ENCODE measurements around the gene ZP2.

ZP2 gene

DNA sequence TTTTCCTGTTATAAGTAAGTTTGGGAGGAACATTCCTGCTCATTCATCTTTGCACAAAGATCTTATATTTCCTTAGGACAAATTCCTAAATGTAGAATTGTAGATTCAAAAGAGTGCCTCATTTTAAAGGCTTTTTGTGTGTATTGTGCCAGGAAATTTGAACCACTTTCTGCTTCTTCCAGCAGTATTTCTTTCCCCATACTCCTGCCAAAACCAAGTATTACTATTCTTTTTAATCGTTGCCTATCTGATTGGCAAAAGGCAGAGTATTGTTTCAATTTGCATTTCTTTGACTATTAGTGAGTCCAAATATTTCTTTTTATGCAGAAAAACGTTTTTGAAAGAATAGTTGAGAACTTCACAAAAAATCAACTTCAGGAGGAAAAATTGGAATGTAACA, 31.4 kb upstream of the ZP2 start:
- Histone ChIP-seq H3K4me1 (ENCODE audit: control insufficient read depth, low read length) (no peaks in the 10 kb centered on the region), H3K27ac (ENCODE audit: low read depth, low read length) (no peak overlapping the region), H3K9me3 (ENCODE audit: control insufficient read depth, insufficient read depth, low read length) (no peaks in the 10 kb centered on the region), H3K27me3 (ENCODE audit: control insufficient read depth, low read length) (peaks cover 25% of the 10 kb centered on the region), H3K79me2 (ENCODE audit: control insufficient read depth, low read length) (no peaks in the 10 kb centered on the region), H4K20me1 (ENCODE audit: control insufficient read depth, insufficient read depth, low read depth, low read length) (no peaks in the 10 kb centered on the region), H3K4me2 (ENCODE audit: low read length) (no peak overlapping the region), H3F3A (ENCODE audit: control insufficient read depth, insufficient read depth) (no peaks in the 10 kb centered on the region), H3K4me3 (ENCODE audit: low read length) (no peak overlapping the region), H3K9me2 (replicated peaks; ENCODE audit: control insufficient read depth, low read length) (no peaks in the 10 kb centered on the region), H3K36me3 (ENCODE audit: control insufficient read depth, low read length) (no peaks in the 10 kb centered on the region)
- no peak for TF ChIP-seq CTCF (IDR thresholded peaks at IDR 0.05; ENCODE audit: low read depth, low read length, poor library complexity, severe bottlenecking)
- no peak for TF ChIP-seq EZH2phosphoT487 (IDR thresholded peaks at IDR 0.05; ENCODE audit: borderline replicate concordance, low read length)

GRCh38 chr16:21239646-21240045, 28.3 kb upstream of the ZP2 start:
- Histone ChIP-seq H3K4me1 (ENCODE audit: control insufficient read depth, low read length) (no peaks in the 10 kb centered on the region), H3K27me3 (ENCODE audit: control insufficient read depth, low read length) (peaks cover 13% of the 10 kb centered on the region), H4K20me1 (ENCODE audit: control insufficient read depth, insufficient read depth, low read depth, low read length) (no peaks in the 10 kb centered on the region), H3K4me3 (ENCODE audit: low read length) (no peak overlapping the region), H3K36me3 (ENCODE audit: control insufficient read depth, low read length) (no peaks in the 10 kb centered on the region), H3K9me2 (replicated peaks; ENCODE audit: control insufficient read depth, low read length) (no peaks in the 10 kb centered on the region), H3K9me3 (ENCODE audit: control insufficient read depth, insufficient read depth, low read length) (no peaks in the 10 kb centered on the region), H3F3A (ENCODE audit: control insufficient read depth, insufficient read depth) (no peaks in the 10 kb centered on the region), H3K4me2 (ENCODE audit: low read length) (no peak overlapping the region), H3K79me2 (ENCODE audit: control insufficient read depth, low read length) (no peaks in the 10 kb centered on the region), H3K27ac (ENCODE audit: low read depth, low read length) (no peak overlapping the region)
- TF ChIP-seq EZH2phosphoT487 (IDR thresholded peaks at IDR 0.05; ENCODE audit: borderline replicate concordance, low read length) (no peak), CTCF (IDR thresholded peaks at IDR 0.05; ENCODE audit: low read depth, low read length, poor library complexity, severe bottlenecking) (no peak)

- H3K27me3 ChIP-seq (ENCODE audit: control insufficient read depth, low read length): peaks cover 13% of the 10 kb centered on the region
- H4K20me1 ChIP-seq (ENCODE audit: control insufficient read depth, insufficient read depth, low read depth, low read length): no peaks in the 10 kb centered on the region
- H3K4me1 ChIP-seq (ENCODE audit: control insufficient read depth, low read length): no peaks in the 10 kb centered on the region
- no peaks in the 10 kb centered on the region for H3F3A ChIP-seq (ENCODE audit: control insufficient read depth, insufficient read depth)
- TF ChIP-seq CTCF (IDR thresholded peaks at IDR 0.05; ENCODE audit: low read depth, low read length, poor library complexity, severe bottlenecking) (no peak), EZH2phosphoT487 (IDR thresholded peaks at IDR 0.05; ENCODE audit: borderline replicate concordance, low read length) (no peak)
- H3K27ac ChIP-seq (ENCODE audit: low read depth, low read length): no peak overlapping the region
- no peak overlapping the region for H3K4me2 ChIP-seq (ENCODE audit: low read length)
- H3K4me3 ChIP-seq (ENCODE audit: low read length): no peak overlapping the region
- H3K79me2 ChIP-seq (ENCODE audit: control insufficient read depth, low read length): no peaks in the 10 kb centered on the region
- no peaks in the 10 kb centered on the region for H3K9me2 ChIP-seq (replicated peaks; ENCODE audit: control insufficient read depth, low read length)
- H3K36me3 ChIP-seq (ENCODE audit: control insufficient read depth, low read length): no peaks in the 10 kb centered on the region
- no peaks in the 10 kb centered on the region for H3K9me3 ChIP-seq (ENCODE audit: control insufficient read depth, insufficient read depth, low read length)
These were observed 25.5 kb upstream of the ZP2 start for GRCh38 chr16:21236831-21237230.

DNA sequence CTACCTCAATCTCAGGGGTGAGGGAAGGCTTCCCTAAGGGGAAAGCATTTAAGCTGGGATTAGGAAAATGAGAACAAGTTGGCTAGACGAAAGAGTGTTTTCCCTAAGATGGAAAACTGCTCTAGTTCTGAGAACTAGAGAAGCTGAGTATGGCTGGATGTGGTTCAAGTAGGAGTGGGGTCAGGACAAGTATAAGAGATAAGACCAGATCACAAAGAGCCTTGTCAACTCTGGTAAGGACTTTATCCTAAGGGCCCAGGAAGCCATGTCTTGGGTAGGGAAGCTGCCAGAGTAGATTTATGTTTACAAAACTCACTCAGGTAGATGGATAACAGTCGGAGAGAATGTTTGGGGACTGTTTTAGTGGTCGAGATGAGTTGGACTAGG, 23.8 kb upstream of the ZP2 start:
- Histone ChIP-seq H3K9me3 (ENCODE audit: control insufficient read depth, insufficient read depth, low read length) (no peaks in the 10 kb centered on the region), H3K79me2 (ENCODE audit: control insufficient read depth, low read length) (no peaks in the 10 kb centered on the region), H3K4me3 (ENCODE audit: low read length) (no peak overlapping the region), H3K27me3 (ENCODE audit: control insufficient read depth, low read length) (peaks cover 21% of the 10 kb centered on the region), H3K36me3 (ENCODE audit: control insufficient read depth, low read length) (no peaks in the 10 kb centered on the region), H3F3A (ENCODE audit: control insufficient read depth, insufficient read depth) (no peaks in the 10 kb centered on the region), H3K9me2 (replicated peaks; ENCODE audit: control insufficient read depth, low read length) (no peaks in the 10 kb centered on the region), H3K27ac (ENCODE audit: low read depth, low read length) (no peak overlapping the region), H3K4me2 (ENCODE audit: low read length) (no peak overlapping the region), H3K4me1 (ENCODE audit: control insufficient read depth, low read length) (no peaks in the 10 kb centered on the region), H4K20me1 (ENCODE audit: control insufficient read depth, insufficient read depth, low read depth, low read length) (no peaks in the 10 kb centered on the region)
- TF ChIP-seq CTCF (IDR thresholded peaks at IDR 0.05; ENCODE audit: low read depth, low read length, poor library complexity, severe bottlenecking) (no peak), EZH2phosphoT487 (IDR thresholded peaks at IDR 0.05; ENCODE audit: borderline replicate concordance, low read length) (no peak)
